Measurements from ENCODE around the gene ZCWPW1.

The ZCWPW1 gene

GRCh38 chr7:100431286-100431735 is 2.8 kb upstream of the ZCWPW1 start:
- no peak for DNase-seq

DNA sequence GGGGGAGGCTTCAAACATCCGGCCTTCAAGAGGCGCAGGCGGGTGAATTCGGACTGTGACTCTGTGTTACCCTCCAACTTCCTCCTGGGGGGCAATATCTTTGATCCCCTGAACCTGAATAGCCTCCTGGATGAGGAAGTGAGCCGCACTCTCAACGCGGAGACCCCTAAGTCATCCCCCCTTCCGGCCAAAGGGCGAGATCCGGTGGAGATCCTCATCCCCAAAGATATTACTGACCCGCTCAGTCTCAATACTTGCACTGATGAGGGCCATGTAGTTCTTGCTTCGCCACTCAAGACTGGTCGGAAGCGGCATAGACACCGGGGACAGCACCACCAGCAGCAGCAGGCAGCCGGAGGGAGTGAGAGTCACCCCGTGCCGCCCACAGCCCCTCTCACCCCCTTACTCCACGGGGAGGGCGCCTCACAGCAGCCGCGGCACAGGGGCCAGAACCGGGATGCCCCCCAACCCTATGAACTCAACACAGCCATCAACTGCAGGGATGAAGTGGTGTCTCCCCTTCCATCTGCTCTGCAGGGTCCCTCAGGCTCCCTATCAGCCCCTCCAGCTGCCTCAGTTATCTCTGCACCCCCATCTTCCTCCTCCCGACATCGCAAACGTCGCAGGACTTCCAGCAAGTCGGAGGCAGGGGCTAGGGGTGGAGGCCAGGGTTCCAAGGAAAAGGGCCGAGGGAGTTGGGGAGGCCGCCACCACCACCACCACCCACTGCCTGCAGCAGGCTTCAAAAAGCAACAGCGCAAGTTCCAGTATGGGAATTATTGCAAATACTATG is 2.2 kb upstream of the ZCWPW1 start:
- no peak for DNase-seq

- DNase-seq, result peak; percentile 99
Measured at GRCh38 chr7:100429637-100430492, 1.4 kb upstream of the ZCWPW1 start, which contains the start of gene MEPCE. Gene MEPCE, plus strand, starts transcription at chr7:100429831. Its CDS starts 188 bp downstream, at chr7:100430019.

DNA sequence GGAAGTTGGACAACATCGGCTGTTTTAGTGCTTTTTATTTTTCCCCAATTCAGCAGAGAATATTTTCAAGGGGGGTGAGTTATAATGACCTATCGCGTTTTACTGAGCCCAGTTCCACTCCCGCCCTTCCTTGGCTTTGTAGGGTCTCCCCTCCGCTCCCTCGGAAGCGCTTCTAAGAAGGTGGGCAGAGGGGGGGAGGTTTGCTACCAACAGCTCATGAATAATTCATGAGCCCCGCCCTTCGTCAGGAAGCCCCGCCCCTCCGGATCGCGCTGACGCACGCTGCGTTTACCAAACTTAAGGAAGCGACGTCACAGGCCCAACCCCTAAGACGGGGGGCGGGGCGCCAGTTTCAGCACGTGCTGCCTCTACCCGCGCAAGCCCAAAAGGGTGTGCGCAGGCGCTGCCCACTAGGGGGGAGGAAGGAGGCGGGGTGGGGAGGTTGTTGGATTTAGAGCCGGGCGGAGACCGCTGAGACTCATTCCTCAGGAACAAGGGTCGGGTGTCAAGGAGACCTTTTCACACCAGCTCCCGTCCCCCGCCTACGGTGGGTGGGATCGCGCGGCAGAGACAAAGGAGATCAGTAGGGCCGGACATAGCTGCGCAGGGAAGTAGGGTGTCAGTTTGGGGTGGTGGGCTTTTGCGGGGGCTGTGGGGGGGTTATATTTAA is 599 bp upstream of the ZCWPW1 start:
- DNase-seq, result peak; percentile 100

- no peak for DNase-seq
Measured at GRCh38 chr7:100427762-100428198, 723 bp downstream of the ZCWPW1 start.

- no peak for DNase-seq
Measured at GRCh38 chr7:100426516-100426915, 2.0 kb downstream of the ZCWPW1 start.

- DNase-seq, result no peak
Measured at GRCh38 chr7:100425347-100425746, 3.2 kb downstream of the ZCWPW1 start.

DNA sequence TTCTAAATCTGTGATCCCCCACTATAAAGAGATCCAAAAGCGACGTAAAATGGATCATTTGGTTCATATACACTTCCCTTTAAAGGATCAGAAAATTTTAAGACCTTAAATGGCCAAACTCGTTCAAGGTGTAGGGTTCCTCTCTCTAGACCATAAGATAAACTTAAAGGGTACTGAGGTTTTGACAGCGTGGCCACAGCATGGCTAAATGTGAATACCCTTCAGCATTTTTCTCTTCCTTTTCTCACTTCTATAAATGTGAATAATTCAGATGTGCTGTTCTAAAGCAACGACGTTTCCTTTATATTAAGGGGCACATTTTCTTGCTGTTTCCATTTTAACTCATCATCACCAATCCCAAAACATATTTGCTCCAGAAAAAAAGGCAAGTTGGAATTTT is 5.2 kb downstream of the ZCWPW1 start:
- DNase-seq, result no peak

GRCh38 chr7:100419660-100420226 is 8.8 kb downstream of the ZCWPW1 start:
- no peak for DNase-seq

GRCh38 chr7:100418930-100419659 is 9.4 kb downstream of the ZCWPW1 start:
- no peak for DNase-seq

DNA sequence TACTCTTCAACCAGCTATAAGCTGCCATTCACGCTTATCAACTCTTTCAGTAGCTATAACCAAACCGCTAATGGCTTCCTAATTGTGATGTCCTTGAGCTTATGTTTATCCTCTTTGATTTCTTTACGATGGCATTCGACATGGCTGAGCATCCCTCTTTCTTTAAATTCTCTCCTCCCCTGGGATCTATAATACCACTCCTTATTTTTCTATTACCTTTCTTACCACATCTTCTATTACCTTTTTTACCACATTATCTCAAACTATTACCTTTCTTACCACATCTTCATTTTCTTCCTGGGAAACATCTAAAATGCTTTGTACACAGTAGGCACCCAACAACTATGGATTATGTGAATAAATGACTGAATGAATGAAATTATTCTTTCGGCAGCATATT is 13.1 kb downstream of the ZCWPW1 start:
- no peak for DNase-seq

- DNase-seq, result no peak
Measured at GRCh38 chr7:100413889-100414288, 14.6 kb downstream of the ZCWPW1 start.

DNA sequence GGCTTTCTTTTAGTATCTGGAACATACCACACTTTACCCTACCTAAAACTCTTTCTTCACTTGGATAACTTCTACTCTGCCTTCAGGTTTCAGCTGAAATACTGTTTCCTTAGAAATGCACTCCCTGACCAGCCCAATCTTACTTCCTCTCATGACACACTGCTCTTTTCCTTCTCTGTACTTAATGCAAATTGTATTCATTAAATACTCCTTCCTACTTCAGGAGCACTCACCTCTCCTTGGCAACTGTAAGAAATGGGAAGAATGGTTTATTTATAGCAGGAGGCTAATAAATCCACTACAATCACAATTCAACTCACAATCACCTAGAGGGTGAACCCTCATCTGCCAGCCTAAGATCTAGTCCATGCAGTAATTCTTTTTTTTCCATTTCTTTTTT is 15.2 kb downstream of the ZCWPW1 start:
- DNase-seq, result no peak

DNA sequence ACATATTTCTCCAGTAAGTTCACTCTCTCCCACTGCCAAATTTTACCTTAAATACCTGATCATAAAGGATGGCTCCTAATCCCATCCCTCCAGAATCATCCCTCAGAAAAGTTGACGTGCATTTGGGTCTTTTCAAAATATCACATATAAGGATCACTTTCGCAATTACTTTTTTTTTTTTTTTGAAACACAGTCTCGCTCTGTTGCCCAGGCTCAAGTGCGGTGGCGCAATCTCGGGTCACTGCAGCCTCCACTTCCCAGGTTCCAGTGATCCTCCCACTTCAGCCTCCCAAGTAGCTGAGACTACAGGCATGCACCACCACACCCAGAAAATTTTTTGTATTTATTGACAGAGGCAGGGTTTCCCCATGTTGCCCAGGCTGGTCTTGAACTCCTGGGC is 17.4 kb downstream of the ZCWPW1 start:
- DNase-seq, result no peak

DNA sequence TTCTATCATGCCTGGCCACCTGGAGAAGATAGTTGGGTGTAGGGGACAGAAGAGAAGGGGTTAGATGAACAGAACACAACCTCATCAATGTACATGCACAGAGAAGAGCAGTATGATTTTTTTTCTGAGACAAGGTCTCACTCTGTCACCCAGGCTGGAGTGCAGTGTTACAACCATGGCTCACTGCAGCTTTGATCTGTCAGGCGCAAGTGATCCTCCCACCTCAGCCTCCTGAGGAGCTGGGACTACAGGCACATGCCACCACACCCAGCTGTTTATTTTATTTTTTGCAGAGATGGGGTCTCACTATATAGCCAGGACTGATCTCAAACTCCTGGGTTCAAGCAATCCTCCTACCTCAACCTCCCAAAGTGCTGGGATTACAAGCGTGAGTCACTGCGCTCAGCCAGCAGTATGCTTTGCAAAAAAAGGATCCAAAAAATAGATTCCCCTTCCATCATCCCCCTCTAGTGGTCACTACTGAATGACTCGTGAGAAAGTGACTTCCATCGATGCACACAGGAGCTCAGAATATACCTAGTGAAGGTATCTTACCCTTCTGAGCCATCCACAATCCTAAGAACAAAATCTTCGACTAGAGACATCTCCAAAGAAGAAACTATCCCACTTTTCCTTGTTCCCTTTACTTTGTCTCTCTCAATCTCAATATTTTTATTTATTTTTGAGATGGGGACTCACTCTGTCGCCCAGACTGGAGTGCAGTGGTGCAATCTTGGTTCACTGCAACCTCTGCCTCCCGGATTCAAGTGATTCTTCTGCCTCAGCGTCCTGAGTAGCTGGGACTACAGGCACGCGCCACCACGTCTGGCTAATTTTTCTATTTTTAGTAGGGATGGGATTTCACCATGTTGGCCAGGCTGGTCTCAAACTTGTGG is 21.0 kb downstream of the ZCWPW1 start:
- DNase-seq, result peak; percentile 22

GRCh38 chr7:100406767-100407166 is 21.7 kb downstream of the ZCWPW1 start:
- no peak for DNase-seq

DNA sequence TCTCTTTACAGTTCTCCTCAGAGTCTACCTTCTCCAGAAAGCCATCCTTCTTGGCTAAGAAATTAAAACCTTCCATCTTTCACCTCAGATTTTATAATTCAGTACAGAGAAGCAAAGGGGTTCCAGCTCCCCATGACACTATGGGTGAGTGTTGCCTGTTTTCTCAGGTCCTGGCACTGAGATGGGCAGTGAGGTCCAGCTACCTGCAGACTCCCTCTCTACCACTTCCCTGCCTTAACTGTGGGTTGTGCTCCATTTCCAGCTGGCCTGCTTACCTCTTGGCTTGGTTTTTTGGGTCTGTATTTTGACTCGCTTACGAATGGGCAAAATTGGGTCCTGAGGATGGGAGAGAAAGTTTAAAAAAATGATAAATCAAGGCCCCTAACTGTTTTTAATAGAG is 26.3 kb downstream of the ZCWPW1 start:
- no peak for DNase-seq

- no peak for DNase-seq
Measured at GRCh38 chr7:100401811-100402210, 26.7 kb downstream of the ZCWPW1 start.

DNA sequence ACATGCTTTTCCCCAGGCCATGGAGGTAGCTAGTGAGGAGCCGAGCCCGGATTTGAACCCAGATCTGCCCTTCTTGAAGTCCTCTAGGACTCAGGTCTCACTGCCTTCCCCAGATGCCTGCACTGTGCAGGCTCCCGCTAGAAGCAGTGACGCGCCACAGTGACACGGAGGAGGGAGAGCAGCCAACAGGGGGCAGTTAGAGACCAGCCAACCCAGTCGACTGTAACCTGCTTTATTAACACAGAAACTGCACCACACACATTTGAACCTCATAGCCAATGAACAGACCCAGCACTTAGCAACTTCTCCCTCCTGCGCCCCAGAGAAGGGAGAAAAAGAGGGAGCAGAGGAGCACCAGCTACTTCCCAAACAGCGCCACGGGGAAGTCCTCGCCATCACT is 27.8 kb downstream of the ZCWPW1 start:
- no peak for DNase-seq

DNA sequence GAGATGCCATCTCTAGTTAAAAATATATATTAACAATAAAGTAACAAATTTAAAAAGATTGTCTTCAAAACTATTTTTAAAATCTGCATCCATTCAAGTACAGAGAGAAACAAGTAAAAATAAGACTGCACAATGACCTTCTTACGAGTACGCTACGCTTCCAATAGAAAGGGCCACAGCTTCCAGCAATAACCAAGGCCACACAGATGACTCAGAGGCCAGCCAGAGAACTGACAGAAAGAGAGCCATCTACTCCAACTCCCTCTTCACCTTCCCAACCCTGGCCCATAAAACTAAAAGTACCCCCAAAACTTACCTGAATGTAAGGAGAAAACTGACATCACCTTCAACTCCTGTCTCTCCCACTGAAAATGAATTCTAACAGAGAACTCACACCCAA is 28.5 kb downstream of the ZCWPW1 start:
- no peak for DNase-seq

GRCh38 chr7:100398239-100398638 is 30.3 kb downstream of the ZCWPW1 start:
- no peak for DNase-seq

Data from NCI-H2107 (cell line).